Activated CD8-positive, alpha-beta memory T cell treated with anti-CD3 and anti-CD28 coated beads for 1 hour (primary cell): ENCODE measurements around the gene ABCC1.
"Not testable (repeated sequence)": the region's sequence is repeated elsewhere in the genome, so short reads cannot be mapped to it uniquely, and the experiment has no call there.

Experiments used
- DNase-seq, 2 donors: peaks; one replicate each; pipeline ENCODE4 v3.0.0-alpha.2; 2020; ENCODE audit warnings: low read depth in 1 of 2; ENCODE audit errors: extremely low read depth in 1 of 2

The ABCC1 gene

DNA sequence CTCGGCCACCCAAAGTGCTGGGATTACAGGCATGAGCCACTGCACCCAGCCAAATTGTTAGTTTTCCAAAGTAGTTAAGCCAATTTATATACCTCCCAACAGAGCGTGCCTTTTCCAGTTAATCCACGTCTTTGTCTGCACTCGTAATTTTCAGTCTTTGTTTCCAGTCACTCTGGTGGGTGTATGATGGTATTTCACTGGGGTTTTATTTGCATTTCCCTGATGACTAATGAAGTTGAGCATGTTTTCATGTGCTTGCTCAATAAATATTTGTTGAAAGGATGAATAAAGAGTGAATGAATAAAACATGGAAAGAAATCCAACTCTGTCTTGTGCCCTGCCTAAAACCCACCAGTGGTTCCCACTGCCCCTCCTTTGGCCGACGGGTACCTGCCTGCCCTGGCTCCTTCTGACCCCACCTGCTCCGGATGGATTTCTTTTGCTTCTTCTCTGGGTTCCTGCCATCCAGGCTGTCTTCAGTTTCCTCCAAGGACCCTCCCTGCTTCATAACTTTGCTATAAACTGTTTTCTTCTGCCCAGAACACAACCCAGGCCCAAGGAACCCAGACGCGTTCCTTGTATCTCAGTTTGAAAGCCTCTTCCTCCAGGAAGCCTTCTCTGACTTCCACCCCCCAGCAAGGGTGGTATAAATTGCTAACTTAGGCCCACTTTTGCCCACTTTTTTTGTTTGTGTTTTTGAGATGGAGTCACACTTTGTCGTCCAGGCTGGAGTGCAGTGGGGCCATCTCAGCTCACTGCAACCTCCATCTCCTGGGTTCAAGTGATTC is 3.0 kb upstream of the ABCC1 start:
- DNase-seq: no peak

DNA sequence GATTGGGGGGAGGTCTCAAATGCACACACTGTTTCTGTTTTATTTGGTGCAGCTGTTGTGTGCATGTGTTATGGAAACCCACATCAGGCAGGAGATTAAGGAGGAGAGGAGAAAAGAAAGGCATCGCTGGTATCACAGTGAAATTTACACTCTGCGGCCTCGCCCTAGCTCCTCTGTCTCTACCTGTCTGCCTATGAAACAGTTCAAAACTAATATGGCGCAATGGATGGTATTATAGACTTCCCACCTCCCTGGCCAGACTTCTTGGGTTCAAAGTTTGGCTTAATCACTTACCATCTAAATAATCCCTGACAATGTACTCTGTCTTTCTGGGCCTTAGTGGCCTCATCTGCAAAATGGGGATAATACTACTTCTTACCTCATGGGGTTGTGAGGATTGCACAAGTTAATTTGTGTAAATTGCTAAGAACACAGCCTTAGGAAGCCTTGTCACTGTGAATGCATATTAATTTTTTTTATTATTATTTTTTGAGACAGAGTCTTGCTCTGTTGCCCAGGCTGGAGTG is 1.4 kb upstream of the ABCC1 start:
- DNase-seq: no peak

DNA sequence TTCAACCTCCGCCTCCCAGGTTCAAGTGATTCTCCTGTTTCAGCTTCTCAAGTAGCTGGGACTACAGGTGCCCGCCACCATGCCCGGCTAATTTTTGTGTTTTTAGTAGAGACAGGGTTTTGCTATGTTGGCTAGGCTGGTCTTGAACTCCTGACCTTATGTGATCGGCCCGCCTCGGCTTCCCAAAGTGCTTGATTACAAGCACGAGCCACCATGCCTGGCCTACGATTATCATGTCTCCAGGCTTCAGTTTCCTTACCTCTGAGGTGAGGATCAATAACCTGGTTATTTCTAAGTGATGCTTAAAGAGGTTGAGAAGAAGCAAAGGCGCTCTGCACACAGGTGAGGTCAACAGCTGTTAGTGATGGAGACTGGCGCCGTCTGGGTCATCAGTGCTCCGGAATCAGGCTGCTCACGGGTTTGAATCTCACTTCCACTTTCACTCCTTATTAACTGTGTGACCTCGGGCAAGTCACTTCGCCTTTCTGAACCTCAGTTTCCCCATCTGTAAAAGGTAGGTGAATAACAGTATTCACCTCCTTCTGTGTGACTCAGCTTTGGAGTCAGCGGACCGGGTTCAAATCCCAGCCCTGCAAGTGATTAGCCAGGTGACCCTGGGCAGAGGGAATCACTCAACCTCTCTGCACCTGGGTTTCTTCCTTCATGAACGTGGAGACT is 745 bp upstream of the ABCC1 start:
- no peak for DNase-seq

DNA sequence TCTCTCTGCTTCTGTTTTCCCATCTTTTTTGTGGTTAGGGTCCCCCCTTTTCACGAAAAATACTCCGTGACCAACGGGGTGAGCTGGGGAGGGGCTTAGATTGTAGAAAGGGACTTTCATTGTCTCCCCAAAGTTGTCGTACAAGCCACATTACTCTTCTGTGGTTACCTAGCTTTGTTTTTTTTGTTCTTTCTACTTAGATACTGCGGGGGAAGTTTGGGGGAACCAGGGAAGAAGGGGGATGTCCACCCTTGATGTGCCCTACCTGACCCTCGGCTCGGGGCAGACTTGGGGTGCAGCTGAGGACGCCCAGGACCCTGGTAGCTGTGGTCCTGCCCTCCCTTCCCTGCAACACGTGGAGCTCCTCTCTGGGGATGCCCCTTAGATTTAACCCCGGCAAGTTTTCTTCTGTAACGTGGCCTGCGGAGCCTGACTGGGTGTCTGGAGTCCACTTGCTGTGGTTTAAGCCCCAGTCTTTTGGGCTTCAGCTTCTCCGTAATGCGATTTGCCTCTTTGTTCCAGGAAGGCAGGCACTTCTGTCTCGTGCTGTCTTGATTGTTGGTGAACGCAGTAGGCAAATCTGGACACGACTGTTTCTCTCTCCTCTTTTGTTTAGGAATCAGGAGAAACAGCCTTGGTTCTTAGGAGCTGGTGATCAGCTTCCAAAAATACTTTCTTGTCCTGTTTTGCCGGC is 892 bp downstream of the ABCC1 start:
- no peak for DNase-seq

DNA sequence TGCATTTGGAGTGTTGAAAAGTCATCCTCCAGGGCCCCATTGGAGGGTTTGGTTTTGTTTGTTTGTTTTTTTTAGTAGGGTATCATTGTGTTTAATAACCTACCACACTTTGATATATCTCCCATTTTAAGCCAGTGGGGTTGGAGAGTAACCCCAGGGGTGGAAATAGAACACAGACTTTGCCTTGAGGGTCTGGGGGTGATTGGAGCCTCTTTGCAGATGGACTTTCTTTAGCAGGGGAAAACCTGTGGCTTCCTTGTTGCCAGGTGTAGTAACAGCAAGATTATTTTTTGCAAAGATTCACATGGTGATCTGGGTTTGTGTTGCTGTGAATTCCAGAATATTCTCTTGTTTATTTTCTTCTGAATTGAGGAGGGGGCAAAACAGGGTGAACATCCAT is 1.5 kb downstream of the ABCC1 start:
- no peak for DNase-seq

DNA sequence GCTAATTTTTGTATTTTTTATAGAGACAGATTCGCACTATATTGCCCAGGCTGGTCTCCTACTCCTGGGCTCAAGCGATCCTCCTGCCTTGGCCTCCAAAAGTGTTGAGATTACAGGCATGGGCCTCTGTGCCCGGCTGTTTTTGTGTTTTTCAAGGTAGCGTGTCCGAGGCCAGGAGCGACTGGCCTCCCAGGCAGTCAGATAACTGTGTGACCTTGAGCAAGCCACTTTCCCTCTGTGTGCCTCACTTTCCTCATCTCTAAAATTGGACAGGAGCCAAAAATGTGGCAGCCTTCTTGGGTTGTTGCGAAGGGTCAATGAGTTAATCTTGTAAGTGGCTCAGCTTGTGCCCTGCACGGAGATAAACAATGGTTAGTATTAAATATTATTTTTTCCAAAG is 2.4 kb downstream of the ABCC1 start:
- DNase-seq: no peak

DNA sequence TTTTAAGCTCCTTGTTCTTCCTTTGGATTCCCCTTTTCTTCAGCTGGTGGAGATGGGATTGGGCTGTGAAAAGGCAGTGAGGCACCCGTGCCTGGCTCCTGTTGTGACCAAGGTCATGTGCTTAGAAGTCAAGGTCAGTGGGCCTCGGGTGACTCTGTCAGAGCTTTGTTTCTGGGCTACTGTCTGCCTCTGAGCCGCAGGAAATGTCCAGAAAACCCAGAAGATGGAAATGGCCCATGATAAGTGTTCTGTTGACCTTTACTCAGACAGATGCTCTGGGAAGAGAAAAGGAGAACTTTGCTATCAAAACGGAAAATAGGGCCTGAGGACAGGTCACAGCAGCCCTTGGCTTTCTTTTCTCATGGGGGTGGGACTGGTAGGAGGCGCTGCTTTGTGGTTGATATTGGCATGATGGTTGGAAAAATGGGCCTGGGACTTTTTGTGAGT is 2.9 kb downstream of the ABCC1 start:
- DNase-seq: no peak

DNA sequence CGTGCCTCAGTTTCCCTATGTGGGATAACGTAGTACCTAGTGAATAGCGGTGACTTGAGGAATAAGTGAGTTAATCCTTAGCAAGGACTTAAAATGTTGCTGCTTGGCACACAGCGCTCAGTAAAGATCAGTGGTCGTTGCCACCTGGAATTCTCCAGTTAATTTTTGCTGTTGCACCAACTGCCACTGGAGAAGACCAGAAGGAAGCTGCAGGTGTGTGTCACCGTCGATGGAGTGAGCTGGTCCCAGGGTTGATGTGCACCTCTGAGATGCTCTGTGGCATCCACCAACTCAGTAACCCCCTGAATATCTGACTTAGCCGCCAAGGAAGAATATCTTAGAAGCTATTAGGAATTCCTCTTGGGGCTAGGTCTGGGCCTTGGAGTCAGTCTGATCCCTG is 4.1 kb downstream of the ABCC1 start:
- DNase-seq: no peak

DNA sequence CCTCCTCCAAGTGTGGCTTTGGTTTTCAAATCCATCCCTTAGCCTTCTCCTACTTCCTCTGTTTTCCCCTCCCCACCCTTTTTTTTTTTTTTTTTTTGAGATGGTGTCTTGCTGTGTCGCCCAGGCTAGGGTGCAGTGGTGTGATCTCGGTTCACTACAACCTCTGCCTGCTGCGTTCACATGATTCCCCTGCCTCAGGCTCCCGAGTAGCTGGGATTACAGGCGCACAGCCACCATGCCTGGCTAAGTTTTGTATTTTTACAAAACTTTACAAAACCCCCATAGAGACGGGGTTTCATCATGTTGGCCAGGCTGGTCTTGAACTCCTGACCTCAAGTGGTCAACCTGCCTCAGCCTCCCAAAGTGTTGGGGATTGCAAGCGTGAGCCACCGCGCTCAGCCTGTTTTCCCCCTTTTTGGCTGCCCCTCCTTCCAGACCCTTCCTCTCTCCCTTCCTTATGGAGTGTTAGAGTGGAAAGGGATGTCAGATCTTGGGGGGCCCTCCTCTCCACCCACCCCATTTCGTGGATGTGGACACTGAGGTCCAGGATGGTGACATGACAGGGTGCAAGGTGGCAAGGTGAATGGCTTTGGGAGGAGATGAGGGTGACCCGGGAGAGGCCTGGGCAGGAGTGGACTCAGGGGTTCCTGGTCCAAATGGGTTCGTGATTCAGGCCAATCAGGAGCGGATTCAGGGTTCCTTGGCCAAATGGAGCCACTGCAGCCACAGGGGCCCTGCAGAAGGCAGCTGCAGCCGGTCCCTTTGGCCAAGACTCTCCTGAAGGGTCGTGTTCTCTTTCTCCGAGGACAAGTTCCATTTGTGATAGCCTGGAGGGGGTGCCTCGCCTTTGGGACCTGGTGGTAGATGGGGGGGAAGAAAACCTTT is 4.8 kb downstream of the ABCC1 start:
- no peak for DNase-seq

DNA sequence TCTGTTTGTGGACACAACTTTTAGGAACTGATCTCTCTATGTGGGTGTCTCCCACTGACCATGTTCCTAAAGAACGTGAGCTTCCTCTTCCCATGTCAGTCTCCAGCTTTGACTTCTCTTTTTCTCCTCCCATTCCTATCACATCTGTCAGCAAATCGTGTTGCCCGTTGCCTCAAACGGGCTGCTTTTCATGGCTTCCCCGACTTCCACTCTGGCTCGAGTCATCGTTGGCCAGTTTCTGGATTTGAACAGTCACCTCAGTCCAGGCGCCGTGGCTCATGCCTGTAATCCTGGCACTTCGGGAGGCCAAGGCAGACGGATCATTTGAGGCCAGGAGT is 5.4 kb downstream of the ABCC1 start:
- no peak for DNase-seq

DNA sequence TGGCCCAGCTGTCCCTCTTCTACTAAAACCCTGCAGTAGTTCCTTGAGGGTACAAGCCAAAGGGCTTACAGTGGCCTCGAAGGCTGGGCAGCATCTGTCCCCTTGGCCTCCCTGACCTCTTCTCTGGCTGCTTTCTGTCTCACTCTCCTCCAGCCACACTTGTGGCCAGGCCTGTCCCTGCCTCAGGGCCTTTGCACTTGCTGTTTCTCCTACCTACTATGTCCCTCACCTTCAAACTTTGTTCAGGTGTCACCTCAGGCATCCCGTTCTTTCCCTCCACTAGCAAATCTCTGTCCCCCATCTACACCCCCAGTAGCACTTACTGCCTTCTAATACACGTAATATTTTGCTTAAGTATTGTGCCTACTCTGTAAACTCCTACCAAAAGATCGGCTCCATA is 6.0 kb downstream of the ABCC1 start:
- DNase-seq: no peak

DNA sequence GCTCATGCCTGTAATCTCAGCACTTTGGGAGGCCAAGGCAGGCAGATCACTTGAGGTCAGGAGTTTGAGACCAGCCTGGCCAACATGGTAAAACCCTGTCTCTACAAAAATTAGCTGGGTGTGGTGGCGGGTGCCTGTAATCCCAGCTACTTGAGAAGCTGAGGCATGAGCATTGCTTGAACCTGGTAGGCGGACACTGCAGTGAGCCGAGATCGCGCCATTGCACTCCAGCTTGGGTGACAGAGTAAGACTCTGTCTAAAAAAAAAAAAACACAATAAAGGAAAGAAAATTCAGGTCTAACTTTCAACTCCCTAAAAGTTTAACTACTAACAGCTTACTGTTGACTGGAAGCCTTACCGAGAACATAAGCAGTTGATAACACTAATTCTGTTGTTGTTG is 6.7 kb downstream of the ABCC1 start:
- not testable (repeated sequence) for DNase-seq

DNA sequence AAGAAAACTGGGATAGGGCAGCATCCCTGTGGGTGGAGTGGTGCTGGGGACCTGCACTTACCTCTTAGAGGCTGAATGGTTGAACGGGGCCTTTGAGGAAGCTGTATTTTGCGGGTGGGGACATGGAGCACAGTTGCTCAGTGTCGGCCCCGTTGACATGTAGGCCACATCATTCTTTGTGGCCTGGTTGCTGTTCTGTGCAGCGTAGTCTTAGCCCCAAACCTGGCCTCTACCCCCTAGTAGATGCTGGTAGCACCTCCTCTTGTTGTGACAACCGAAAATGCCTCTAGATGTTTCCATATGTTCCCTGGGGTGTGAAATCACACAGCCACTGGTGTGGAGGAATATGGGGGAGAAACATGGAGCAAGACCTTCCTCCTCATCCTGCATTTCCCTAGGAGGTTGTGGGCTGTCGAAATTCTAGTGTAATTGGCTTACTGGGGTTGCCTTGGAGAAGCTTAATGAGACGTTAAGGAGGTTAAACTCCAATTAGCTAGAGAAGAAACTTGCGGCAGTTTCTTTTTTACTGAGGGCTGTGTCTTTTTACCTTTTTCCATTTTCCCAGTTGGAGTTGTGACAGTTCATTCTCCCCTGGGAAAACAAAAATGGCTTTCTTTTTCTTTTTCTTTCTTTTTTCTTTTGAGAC is 9.4 kb downstream of the ABCC1 start:
- DNase-seq: no peak

DNA sequence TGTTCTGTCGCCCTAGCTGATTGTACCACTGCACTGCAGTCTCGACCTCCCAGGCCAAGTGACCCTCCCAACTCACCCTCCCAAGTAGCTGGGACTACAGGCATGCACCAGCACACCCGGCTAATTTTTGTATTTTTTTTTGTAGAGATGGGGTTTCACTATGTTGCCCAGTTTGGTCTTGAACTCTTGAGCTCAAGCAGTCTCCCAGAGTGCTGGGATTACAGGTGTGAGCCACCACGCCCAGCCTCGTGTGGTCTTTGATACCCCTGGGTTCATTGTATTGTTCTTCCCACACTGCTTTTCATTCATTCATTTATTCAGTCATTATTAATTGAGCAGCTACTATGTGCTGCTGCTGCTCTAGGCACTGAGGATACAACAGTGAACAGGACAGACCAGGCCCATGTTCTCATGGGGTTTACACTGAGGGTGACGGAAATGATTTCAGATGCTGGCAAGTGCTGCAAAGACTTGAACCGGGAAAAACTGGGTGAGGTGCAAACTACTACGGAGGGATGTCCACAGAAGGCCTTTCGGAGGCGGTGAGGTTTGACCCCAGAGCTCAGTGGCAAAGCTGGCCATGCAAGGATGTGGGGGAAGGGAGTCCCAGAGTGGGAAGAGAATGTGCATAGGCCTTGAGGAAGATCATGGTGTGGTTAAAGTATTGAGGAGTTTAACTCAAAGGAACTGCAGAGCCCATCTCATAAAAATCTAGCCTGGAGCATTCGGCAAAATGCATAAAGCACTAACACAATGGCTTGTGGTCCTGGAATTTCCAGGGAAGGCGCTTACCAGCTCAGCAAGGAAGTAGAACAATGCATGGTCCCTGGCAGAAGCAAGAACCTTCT is 10.9 kb downstream of the ABCC1 start:
- no peak for DNase-seq

DNA sequence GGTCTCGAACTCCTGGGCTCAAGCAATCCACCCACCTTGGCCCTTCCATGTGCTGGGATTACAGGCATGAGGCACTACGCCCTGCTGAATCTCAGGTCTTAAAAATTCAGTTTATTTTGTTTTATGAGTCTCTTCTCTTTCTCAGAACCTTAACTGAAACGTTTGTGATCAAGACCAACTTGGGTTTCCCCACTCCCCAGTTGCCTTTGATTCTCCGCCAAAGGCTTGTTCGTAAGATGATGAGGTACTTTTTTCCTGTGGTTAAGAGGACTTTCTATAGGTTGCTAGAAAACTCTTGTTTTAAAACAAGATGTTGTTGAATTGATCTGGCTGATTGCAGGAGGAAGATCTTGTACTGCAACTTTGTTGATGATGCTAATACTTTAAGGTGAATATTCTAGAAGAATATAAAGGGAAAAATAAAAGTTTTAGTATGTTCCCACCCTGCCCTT is 11.7 kb downstream of the ABCC1 start:
- DNase-seq: peak in 1 of 2 donors; percentile 31

DNA sequence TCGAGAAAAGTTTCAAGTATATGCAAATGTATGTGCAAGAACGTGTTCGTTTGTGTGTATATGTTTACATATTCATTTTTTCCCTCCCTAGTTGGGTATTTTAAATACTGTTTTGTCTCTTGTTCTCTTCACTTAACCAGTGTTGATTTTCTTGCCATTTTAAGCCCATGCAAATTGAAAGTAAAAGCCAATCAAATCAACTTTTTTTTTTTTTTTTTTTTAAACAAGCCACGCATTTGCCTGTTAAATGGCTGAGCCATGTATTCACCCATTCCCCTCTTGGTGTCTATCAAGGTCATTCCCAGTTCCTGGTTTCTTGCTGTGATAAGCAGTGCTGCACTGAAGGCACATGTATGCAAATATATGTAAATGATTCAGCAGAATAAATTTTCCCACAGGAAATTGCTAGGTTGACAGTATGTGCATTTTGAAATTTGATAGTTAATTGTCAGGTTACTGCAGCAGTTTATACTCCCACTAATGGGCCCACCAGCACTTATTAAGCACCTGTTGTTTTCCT is 12.2 kb downstream of the ABCC1 start:
- no peak for DNase-seq

DNA sequence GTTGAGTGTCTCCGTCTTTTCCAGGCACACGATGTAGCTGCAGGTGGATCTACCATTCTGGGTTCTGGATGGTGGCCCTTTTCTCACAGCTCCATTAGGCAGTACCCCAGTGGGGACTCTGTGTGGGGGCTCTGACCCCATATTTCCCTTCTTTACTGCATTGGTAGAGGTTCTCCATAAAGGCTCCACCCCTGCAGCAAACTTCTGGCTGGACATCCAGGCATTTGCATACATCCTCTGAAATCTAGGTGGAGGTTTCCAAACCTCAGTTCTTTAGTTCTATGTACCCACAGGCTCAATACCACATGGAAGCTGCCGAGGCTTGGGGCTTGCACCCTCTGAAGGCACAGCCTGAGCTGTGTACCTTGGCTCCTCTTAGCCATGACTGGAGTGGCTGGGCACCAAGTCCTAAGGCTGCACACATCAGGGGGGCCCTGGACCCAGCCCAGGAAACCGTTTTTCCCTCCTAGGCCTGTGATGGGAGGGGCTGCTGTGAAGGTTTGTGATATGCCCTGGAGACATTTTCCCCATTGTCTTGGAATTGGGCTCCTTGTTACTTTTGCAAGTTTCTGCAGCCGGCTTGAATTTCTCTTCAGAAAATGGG is 14.0 kb downstream of the ABCC1 start:
- DNase-seq: no peak

DNA sequence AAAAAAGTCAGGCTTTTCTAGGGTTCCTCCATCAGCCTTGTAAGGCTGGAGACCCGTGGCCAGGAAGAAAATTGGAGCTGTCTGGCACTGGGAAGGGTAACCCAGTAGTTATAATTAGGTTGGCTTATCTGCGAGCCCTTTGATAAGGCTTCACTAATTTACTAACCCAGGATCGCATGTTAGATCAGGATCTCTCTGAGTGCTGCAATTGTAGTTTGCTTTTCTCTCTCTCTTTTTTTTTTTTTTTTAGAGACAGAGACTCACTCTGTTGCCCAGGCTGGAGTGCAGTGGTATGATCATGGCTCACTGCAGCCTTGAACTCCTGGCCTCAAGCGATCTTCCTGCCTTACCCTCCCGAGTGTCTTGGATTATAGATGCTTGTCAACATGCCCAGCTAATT is 17.0 kb downstream of the ABCC1 start:
- DNase-seq: no peak
